Smooth muscle cell (in vitro differentiated cells): ENCODE data around the gene SBK1. TPM values are rescaled to one million over a fixed set of nuclear protein-coding genes. Genes with fewer than 3 reads are reported as not detected.

Experiments
- polyA plus RNA-seq: library from polyadenylated mRNA; unstranded; fragments of >200 nt; fragmentation: Nextera tagmentation; extraction: Ambion mirVana; gene quantifications from 2 replicates; pipeline ENCODE4 v1.2.1, GENCODE V29; 2016
- small RNA-seq: library from RNA; depleted of rRNA; stranded (forward); fragments of <200 nt; gene quantifications from one replicate; pipeline ENCODE3, GENCODE V24; 2014
- total RNA-seq: library from RNA; depleted of rRNA; stranded (reverse); fragments of >200 nt; gene quantifications from 2 replicates; pipeline ENCODE4 v1.2.3, GENCODE V29; 2014

The SBK1 gene
- total and polyA plus RNA-seq, 2 experiments from 2014 or later: 1.9 to 3.1 TPM

Small RNA genes within 50 kb of the gene (small RNA-seq; reads per million reads assigned to genes)
- gene AC138904.2: not detected

Other genes with a start within 250 kb of the SBK1 start
- 0.31 and 0.40 TPM in 2 replicates for gene GSG1L, start 228.8 kb upstream of the SBK1 start, total RNA-seq
- gene GSG1L, start 228.8 kb upstream of the SBK1 start, polyA plus RNA-seq: not detected in 2 replicates
- gene XPO6, start 80.6 kb upstream of the SBK1 start, total RNA-seq: 49.8 and 82.1 TPM in 2 replicates
- 39.2 and 42.1 TPM in 2 replicates for gene XPO6, start 80.6 kb upstream of the SBK1 start, polyA plus RNA-seq
- gene NPIPB6, start 71.0 kb downstream of the SBK1 start, total RNA-seq: 0.22 and 0.54 TPM in 2 replicates
- 0.17 and 0.95 TPM in 2 replicates for gene NPIPB6, start 71.0 kb downstream of the SBK1 start, polyA plus RNA-seq
- gene EIF3CL, start 111.3 kb downstream of the SBK1 start, total RNA-seq: 86.8 and 89.3 TPM in 2 replicates
- gene EIF3CL, start 111.3 kb downstream of the SBK1 start, polyA plus RNA-seq: not detected in 2 replicates
- not detected in 2 replicates for gene NPIPB7, start 179.8 kb downstream of the SBK1 start, total RNA-seq
- gene NPIPB7, start 179.8 kb downstream of the SBK1 start, polyA plus RNA-seq: not detected in 2 replicates
- gene CLN3, start 199.5 kb downstream of the SBK1 start, total RNA-seq: 10.5 and 15.3 TPM in 2 replicates
- gene CLN3, start 199.5 kb downstream of the SBK1 start, polyA plus RNA-seq: 19.6 and 30.9 TPM in 2 replicates
- not detected in 2 replicates for gene APOBR, start 202.1 kb downstream of the SBK1 start, total RNA-seq
- not detected in 2 replicates for gene APOBR, start 202.1 kb downstream of the SBK1 start, polyA plus RNA-seq
- gene IL27, start 214.3 kb downstream of the SBK1 start, total RNA-seq: not detected in 2 replicates
- gene IL27, start 214.3 kb downstream of the SBK1 start, polyA plus RNA-seq: not detected in 2 replicates
- 0.40 and 0.67 TPM in 2 replicates for gene NUPR1, start 246.4 kb downstream of the SBK1 start, total RNA-seq
- 9.9 and 22.2 TPM in 2 replicates for gene NUPR1, start 246.4 kb downstream of the SBK1 start, polyA plus RNA-seq